Nephron (organoid): ENCODE data around the gene TMEM150B.
A peak's percentile ranks its signal among the peaks of the same experiment; 100 is the strongest.

ENCODE experiments used
- H3K27ac Mint-ChIP-seq, 3 experiments: 2 replicates each; pipeline ENCODE4 v1.8.0; 2020; ENCODE audit warnings: mixed read lengths in 3 of 3, mild to moderate bottlenecking in 2 of 3, moderate library complexity in 1 of 3
- H3K27me3 Mint-ChIP-seq: 2 replicates; pipeline ENCODE4 v1.8.0; 2021; ENCODE audit warnings: low read depth, mild to moderate bottlenecking, moderate library complexity, mixed read lengths
- H3K36me3 Mint-ChIP-seq: 2 replicates; pipeline ENCODE4 v1.8.0; 2020; ENCODE audit warnings: low read depth, mixed read lengths
- H3K4me1 Mint-ChIP-seq: 2 replicates; pipeline ENCODE4 v1.8.0; 2020; ENCODE audit warnings: mixed read lengths
- H3K4me3 Mint-ChIP-seq, 3 experiments: 2 replicates each; pipeline ENCODE4 v1.8.0; 2020; ENCODE audit warnings: mild to moderate bottlenecking in 3 of 3, mixed read lengths in 3 of 3, moderate library complexity in 2 of 3
- H3K9me3 Mint-ChIP-seq: 2 replicates; pipeline ENCODE4 v1.8.0; 2020; ENCODE audit warnings: mixed read lengths
- CTCF ChIP-seq, 3 experiments: fragments of 200-600 bp; sonication (generic); IDR thresholded peaks; one replicate each; pipeline ENCODE4 v1.5.0; 2021; ENCODE audit warnings: antibody characterized with exemption in 3 of 3; ENCODE audit not compliant: unreplicated experiment in 3 of 3

Gene TMEM150B

GRCh38 chr19:55341171-55341588, 16.0 kb upstream of the TMEM150B start:
- Mint-ChIP-seq H3K27me3 (peaks cover 4% of the 10 kb centered on the region), H3K4me3 (peak overlapping the region; percentile 90 to 98 (median 94)), H3K36me3 (peaks cover 16% of the 10 kb centered on the region), H3K27ac (peak overlapping the region; percentile 31 to 98 (median 87)), H3K9me3 (no peaks in the 10 kb centered on the region), H3K4me1 (peaks cover 28% of the 10 kb centered on the region)
- TF ChIP-seq CTCF (IDR thresholded peaks at IDR 0.05; ENCODE audit: unreplicated experiment in 3 of 3), result no peak

GRCh38 chr19:55340784-55341147, 15.6 kb upstream of the TMEM150B start:
- TF ChIP-seq CTCF (IDR thresholded peaks at IDR 0.05; ENCODE audit: unreplicated experiment in 3 of 3), result no peak
- peaks cover 4% of the 10 kb centered on the region for H3K27me3 Mint-ChIP-seq
- H3K4me1 Mint-ChIP-seq, result peaks cover 24% of the 10 kb centered on the region
- H3K27ac Mint-ChIP-seq, result peak overlapping the region in 2 of 3 experiments; percentile 81 to 98
- peak overlapping the region; percentile 90 to 98 (median 94) for H3K4me3 Mint-ChIP-seq
- H3K36me3 Mint-ChIP-seq, result peaks cover 16% of the 10 kb centered on the region
- no peaks in the 10 kb centered on the region for H3K9me3 Mint-ChIP-seq

GRCh38 chr19:55339889-55340783, 15.0 kb upstream of the TMEM150B start:
- H3K9me3 Mint-ChIP-seq, result no peaks in the 10 kb centered on the region
- H3K36me3 Mint-ChIP-seq, result peaks cover 12% of the 10 kb centered on the region
- peaks cover 17% of the 10 kb centered on the region for H3K4me1 Mint-ChIP-seq
- H3K27ac Mint-ChIP-seq, result peak overlapping the region; percentile 80 to 98 (median 90)
- peak overlapping the region; percentile 95 to 98 (median 96) for H3K4me3 Mint-ChIP-seq
- H3K27me3 Mint-ChIP-seq, result peaks cover 4% of the 10 kb centered on the region
- no peak for TF ChIP-seq CTCF (IDR thresholded peaks at IDR 0.05; ENCODE audit: unreplicated experiment in 3 of 3)

GRCh38 chr19:55339105-55339888, 14.2 kb upstream of the TMEM150B start, which contains the start of gene KMT5C:
TSS of gene KMT5C (plus strand) at chr19:55339876. CDS start at chr19:55341937, 2,061 bp downstream.
- peak; percentile 27 to 37 (median 36) for TF ChIP-seq CTCF (IDR thresholded peaks at IDR 0.05; ENCODE audit: unreplicated experiment in 3 of 3)
- Mint-ChIP-seq H3K4me3 (peak within 1 kb of the TSS; percentile 95 to 98 (median 96)), H3K9me3 (no peaks in the 10 kb centered on the region), H3K36me3 (peaks cover 12% of the 10 kb centered on the region), H3K27me3 (peaks cover 4% of the 10 kb centered on the region), H3K4me1 (peaks cover 12% of the 10 kb centered on the region), H3K27ac (peak within 1 kb of the TSS; percentile 80 to 98 (median 95))

- Mint-ChIP-seq H3K27ac (no peak overlapping the region), H3K36me3 (no peaks in the 10 kb centered on the region), H3K4me3 (no peak overlapping the region), H3K9me3 (no peaks in the 10 kb centered on the region), H3K27me3 (peaks cover 7% of the 10 kb centered on the region), H3K4me1 (peaks cover 6% of the 10 kb centered on the region)
- no peak for TF ChIP-seq CTCF (IDR thresholded peaks at IDR 0.05; ENCODE audit: unreplicated experiment in 3 of 3)
Measured at GRCh38 chr19:55336101-55336500, 11.0 kb upstream of the TMEM150B start.
